H1 (cell line): ENCODE measurements around the gene RELL2. TPM values are rescaled to one million over a fixed set of nuclear protein-coding genes. Genes with fewer than 3 reads are reported as not detected.
A peak's percentile ranks its signal among the peaks of the same experiment; 100 is the strongest.

Experiments used
- CTCF ChIA-PET: fragments of 300-600 bp; sonication (Branson Sonifier 250); formaldehyde crosslinking; loops from one replicate; lab custom pipeline; 2021; ENCODE audit not compliant: partially characterized antibody; lab: Charles Lee
- POLR2A ChIA-PET: fragments of 300-600 bp; sonication (Branson Sonifier 250); formaldehyde crosslinking; loops from one replicate; lab custom pipeline; 2021; ENCODE audit warnings: inconsistent platforms; ENCODE audit not compliant: partially characterized antibody; lab: Charles Lee
- DNase-seq, 2 experiments: peaks; one replicate each; pipeline versions ENCODE4 v3.0.0 to v3.0.0-alpha.2; 2010 to 2022; ENCODE audit warnings: low spot score in 2 of 2, low read depth in 1 of 2, mixed read lengths in 1 of 2
- FAIRE-seq: peaks from 2 replicates; lab custom pipeline; 2011; peaks lifted over from hg19 to GRCh38; lab: Jason Lieb, UNC
- H2AFZ ChIP-seq: 2 replicates; pipeline ENCODE4 v1.8.1; 2012; ENCODE audit warnings: low read length, inconsistent platforms
- H2AK5ac ChIP-seq: 2 replicates; pipeline ENCODE4 v1.6.1; 2013; ENCODE audit warnings: low read depth, low read length
- H2BK120ac ChIP-seq: replicated peaks from 2 replicates; pipeline ENCODE3; 2013; ENCODE audit warnings: low read depth, low read length, inconsistent platforms
- H2BK12ac ChIP-seq: 2 replicates; pipeline ENCODE4 v1.6.1; 2013; ENCODE audit warnings: low read depth, low read length
- H2BK15ac ChIP-seq: 2 replicates; pipeline ENCODE4 v1.6.1; 2013; ENCODE audit warnings: low read length
- H2BK20ac ChIP-seq: 2 replicates; pipeline ENCODE4 v1.6.1; 2013; ENCODE audit warnings: low read length
- H2BK5ac ChIP-seq: 2 replicates; pipeline ENCODE4 v1.6.1; 2013; ENCODE audit warnings: low read depth, low read length
- H3K14ac ChIP-seq: 2 replicates; pipeline ENCODE4 v1.6.1; 2013; ENCODE audit warnings: inconsistent platforms; ENCODE audit not compliant: insufficient read length
- H3K18ac ChIP-seq: 2 replicates; pipeline ENCODE4 v1.6.1; 2013; ENCODE audit warnings: low read length; ENCODE audit errors: extremely low read depth
- H3K23ac ChIP-seq: 2 replicates; pipeline ENCODE4 v1.6.1; 2013; ENCODE audit warnings: inconsistent platforms; ENCODE audit not compliant: insufficient read length
- H3K23me2 ChIP-seq: 2 replicates; pipeline ENCODE4 v1.6.1; 2013; ENCODE audit warnings: low read depth, low read length
- H3K27ac ChIP-seq: 2 replicates; pipeline ENCODE4 v1.6.1; 2011; ENCODE audit warnings: low read depth, low read length, inconsistent platforms
- H3K27me3 ChIP-seq, 4 experiments: replicated peaks in 1 of 4; 1 replicate in 1 of 4; 2 replicates in 3 of 4; pipeline versions ENCODE4 v1.6.1 to v1.8.1; 2011 to 2013; ENCODE audit warnings: low read length in 3 of 4, mild to moderate bottlenecking in 3 of 4, inconsistent platforms in 2 of 4, mixed read lengths in 2 of 4, moderate library complexity in 1 of 4; ENCODE audit not compliant: control insufficient read depth in 3 of 4, insufficient read depth in 3 of 4; ENCODE audit errors: extremely low read depth in 1 of 4
- H3K36me3 ChIP-seq, 4 experiments: 2 replicates each; pipeline versions ENCODE4 v1.6.1 to v1.8.1; 2011 to 2013; ENCODE audit warnings: mild to moderate bottlenecking in 4 of 4, low read length in 3 of 4, moderate library complexity in 2 of 4, control low read depth in 1 of 4, inconsistent platforms in 1 of 4; ENCODE audit not compliant: insufficient read depth in 4 of 4, control insufficient read depth in 2 of 4
- H3K4ac ChIP-seq: replicated peaks from 2 replicates; pipeline ENCODE3; 2013; ENCODE audit warnings: low read length, low read depth, mixed read lengths, inconsistent platforms; ENCODE audit not compliant: insufficient read length
- H3K4me1 ChIP-seq, 4 experiments: replicated peaks in 1 of 4; 1 replicate in 1 of 4; 2 replicates in 3 of 4; pipeline versions ENCODE4 v1.6.1 to v1.8.1; 2011 to 2013; ENCODE audit warnings: low read length in 3 of 4, inconsistent platforms in 2 of 4, mixed read lengths in 1 of 4; ENCODE audit not compliant: insufficient read depth in 4 of 4, control insufficient read depth in 3 of 4
- H3K4me2 ChIP-seq, 2 experiments: 2 replicates each; pipeline versions ENCODE4 v1.6.1 to v1.8.1; 2011 to 2013; ENCODE audit warnings: low read depth in 2 of 2, low read length in 2 of 2, control low read depth in 1 of 2, inconsistent platforms in 1 of 2, mild to moderate bottlenecking in 1 of 2; ENCODE audit not compliant: insufficient read depth in 1 of 2
- H3K4me3 ChIP-seq, 4 experiments: fragments of 200-600, 300-600 bp in 1 of 4; sonication (generic), shearing (Covaris generic), sonication (Bioruptor Twin) in 1 of 4; 2 replicates each; pipeline versions ENCODE4 v1.5.1 to v1.8.1; 2011 to 2016; ENCODE audit warnings: low read length in 4 of 4, low read depth in 3 of 4, control low read depth in 2 of 4, inconsistent platforms in 2 of 4, mild to moderate bottlenecking in 2 of 4, mixed read lengths in 1 of 4, moderate library complexity in 1 of 4; ENCODE audit not compliant: insufficient read depth in 2 of 4; ENCODE audit errors: extremely low read depth in 1 of 4
- H3K56ac ChIP-seq: replicated peaks from 2 replicates; pipeline ENCODE3; 2013; ENCODE audit warnings: low read depth, mild to moderate bottlenecking, mixed read lengths, low read length, inconsistent platforms; ENCODE audit not compliant: insufficient read length
- H3K79me1 ChIP-seq: 2 replicates; pipeline ENCODE4 v1.6.1; 2013; ENCODE audit warnings: low read depth, low read length, control low read depth
- H3K79me2 ChIP-seq, 2 experiments: 2 replicates each; pipeline versions ENCODE4 v1.6.1 to v1.8.1; 2012 to 2013; ENCODE audit warnings: low read length in 2 of 2, mild to moderate bottlenecking in 2 of 2, inconsistent platforms in 1 of 2; ENCODE audit not compliant: insufficient read depth in 2 of 2, control insufficient read depth in 1 of 2
- H3K9ac ChIP-seq, 4 experiments: replicated peaks in 1 of 4; 1 replicate in 1 of 4; 2 replicates in 3 of 4; pipeline versions ENCODE4 v1.6.1 to v1.8.1; 2011 to 2013; ENCODE audit warnings: low read depth in 3 of 4, low read length in 3 of 4, control low read depth in 2 of 4, mild to moderate bottlenecking in 2 of 4, moderate library complexity in 2 of 4, inconsistent platforms in 1 of 4; ENCODE audit errors: extremely low read depth in 1 of 4
- H3K9me3 ChIP-seq, 2 experiments: 2 replicates each; pipeline versions ENCODE4 v1.6.1 to v1.8.1; 2012 to 2013; ENCODE audit warnings: mild to moderate bottlenecking in 2 of 2, moderate library complexity in 2 of 2, control low read depth in 1 of 2, inconsistent platforms in 1 of 2, low read depth in 1 of 2, low read length in 1 of 2, mixed read lengths in 1 of 2; ENCODE audit not compliant: insufficient read depth in 2 of 2
- H4K20me1 ChIP-seq, 2 experiments: replicated peaks in 1 of 2; 2 replicates each; pipeline versions ENCODE3 to v1.8.1; 2011 to 2013; ENCODE audit warnings: inconsistent platforms in 2 of 2, low read length in 2 of 2, mild to moderate bottlenecking in 1 of 2; ENCODE audit not compliant: insufficient read depth in 2 of 2, control insufficient read depth in 1 of 2
- H4K5ac ChIP-seq: 2 replicates; pipeline ENCODE4 v1.6.1; 2013; ENCODE audit warnings: low read length, low read depth, mixed read lengths, inconsistent platforms; ENCODE audit not compliant: insufficient read length
- H4K8ac ChIP-seq: 2 replicates; pipeline ENCODE4 v1.8.0; 2013; ENCODE audit warnings: mild to moderate bottlenecking, moderate library complexity, low read length, inconsistent platforms; ENCODE audit not compliant: insufficient read depth; ENCODE audit errors: extremely low read depth
- H4K91ac ChIP-seq: replicated peaks from 2 replicates; pipeline ENCODE3; 2013; ENCODE audit warnings: low read length, mixed read lengths, inconsistent platforms; ENCODE audit not compliant: insufficient read length
- BRCA1 ChIP-seq: IDR thresholded peaks from 2 replicates; pipeline ENCODE4 v1.6.1; 2012; ENCODE audit warnings: low read depth, low read length, improper control_type of control experiment
- CREB1 ChIP-seq: IDR thresholded peaks from 2 replicates; pipeline ENCODE4 v1.6.1; 2012; ENCODE audit warnings: inconsistent platforms
- E2F6 ChIP-seq: IDR thresholded peaks from 2 replicates; pipeline ENCODE4 v1.6.1; 2012; ENCODE audit warnings: inconsistent platforms
- EP300 ChIP-seq, 2 experiments: IDR thresholded peaks; 1 replicate in 1 of 2; 2 replicates in 1 of 2; pipeline ENCODE4 v1.6.1; 2011 to 2012; ENCODE audit warnings: low read depth in 2 of 2, low read length in 2 of 2, mild to moderate bottlenecking in 2 of 2, borderline replicate concordance in 1 of 2, inconsistent platforms in 1 of 2, moderate library complexity in 1 of 2
- KDM1A ChIP-seq: fragments of 200-600, 300-600 bp; sonication (generic); IDR thresholded peaks from 2 replicates; pipeline ENCODE4 v1.7.1; 2016; ENCODE audit warnings: mild to moderate bottlenecking, low read length, borderline replicate concordance
- KDM4A ChIP-seq: IDR thresholded peaks from one replicate; pipeline ENCODE4 v1.7.1; 2012; ENCODE audit warnings: low read depth, mild to moderate bottlenecking, moderate library complexity, low read length, inconsistent platforms; ENCODE audit not compliant: severe bottlenecking
- POLR2A ChIP-seq, 2 experiments: IDR thresholded peaks; 1 replicate in 1 of 2; 2 replicates in 1 of 2; pipeline ENCODE4 v1.6.1; 2011; ENCODE audit warnings: low read depth in 2 of 2, low read length in 2 of 2, mild to moderate bottlenecking in 2 of 2; ENCODE audit errors: control extremely low read depth in 1 of 2
- RFX5 ChIP-seq: IDR thresholded peaks from 2 replicates; pipeline ENCODE4 v1.6.1; 2011; ENCODE audit warnings: low read depth, low read length, improper control_type of control experiment, borderline replicate concordance
- SIX5 ChIP-seq: IDR thresholded peaks from 2 replicates; pipeline ENCODE4 v1.6.1; 2011; ENCODE audit warnings: mild to moderate bottlenecking, low read depth, low read length
- TBP ChIP-seq: IDR thresholded peaks from 2 replicates; pipeline ENCODE4 v1.6.1; 2011; ENCODE audit warnings: low read depth, low read length, improper control_type of control experiment
- WGBS, 2 experiments: shearing (Covaris generic) in 1 of 2; methylation state at CpG; one replicate each; pipeline versions ENCODE4 v1.1.6 to v1.1.7; 2013 to 2015; ENCODE audit warnings: low lambda C conversion rate in 2 of 2, mixed read lengths in 2 of 2, inconsistent platforms in 1 of 2, low coverage in 1 of 2, missing lambda C conversion rate in 1 of 2; ENCODE audit not compliant: insufficient replicate concordance in 2 of 2, insufficient coverage in 1 of 2, insufficient read length in 1 of 2; ENCODE audit errors: extremely low coverage in 1 of 2, missing lambda C conversion rate in 1 of 2; 5-methylcytosine and 5-hydroxymethylcytosine counted together
- polyA plus RNA-seq, 7 experiments: library from polyadenylated mRNA; depleted of rRNA in 3 of 7; stranded (reverse) in 5 of 7; unstranded in 2 of 7; fragments of >200 nt in 5 of 7; fragments of 200-250 nt in 2 of 7; gene quantifications; 1 replicate in 5 of 7; 2 replicates in 1 of 7; 4 replicates in 1 of 7; pipeline versions ENCODE4 v1.2.1 to v1.2.3, GENCODE V29; 2011 to 2013; ENCODE audit warnings: missing spikeins in 2 of 7, mixed read lengths in 2 of 7
- total RNA-seq: library from RNA; stranded (reverse); fragmentation: NEBNext Ultra II Directional; extraction: Animal tissue kit (Norgen Biotek cat#: 25700); gene quantifications from 2 replicates; pipeline ENCODE4 v1.2.1, GENCODE V29; 2021
- TF ChIP-seq, protein P1 (sequence below): IDR thresholded peaks from 2 replicates; pipeline ENCODE4 v1.6.1; 2011; ENCODE audit warnings: low read depth, mild to moderate bottlenecking, low read length; ENCODE audit not compliant: insufficient read depth

Gene RELL2
- total and polyA plus RNA-seq, 2 of the 8 experiments (the other 6 are each of a cell fraction or from before 2014, with no cell fraction given), result 18.6 to 23.7 TPM

- Histone ChIP-seq H4K91ac (no peak overlapping the region), H4K8ac (peak overlapping the region; percentile 81; the same call in 1 of the 2 replicates), H4K20me1 (peaks cover 4 to 15% of the 10 kb centered on the region in 2 experiments), H2BK20ac (no peak overlapping the region), H3K18ac (peak overlapping the region; percentile 75), H3K9ac (peak overlapping the region; percentile 40 to 66 (median 59); a peak in 6 of 7 replicates), H3K4me1 (peaks cover 0 to 5% (median 3%) of the 10 kb centered on the region in 4 experiments; a peak in 5 of 7 replicates), H4K5ac (no peak overlapping the region), H2AK5ac (no peak overlapping the region), H2AFZ (peak overlapping the region; percentile 46; the same call in 1 of the 2 replicates), H3K4me3 (peak overlapping the region; percentile 84 to 99 (median 98)), H3K9me3 (no peaks in the 10 kb centered on the region), H3K27me3 (peaks cover 0 to 4% (median 0%) of the 10 kb centered on the region in 4 experiments; a peak in 1 of 7 replicates), H3K27ac (no peak overlapping the region), H3K14ac (no peak overlapping the region), H3K4me2 (peak overlapping the region; percentile 90 to 97), H2BK15ac (no peak overlapping the region), H3K4ac (no peak overlapping the region), H3K36me3 (peaks cover 0 to 20% (median 2%) of the 10 kb centered on the region in 4 experiments; a peak in 3 of 8 replicates), H3K23ac (no peak overlapping the region), H3K79me2 (peaks cover 10 to 37% of the 10 kb centered on the region in 2 experiments), H2BK120ac (no peak overlapping the region), H3K23me2 (peaks cover 14% of the 10 kb centered on the region), H2BK5ac (no peak overlapping the region), H3K56ac (no peak overlapping the region), H2BK12ac (peak overlapping the region; percentile 17; the same call in 1 of the 2 replicates), H3K79me1 (peaks cover 12% of the 10 kb centered on the region)
- DNase-seq (no peak), FAIRE-seq (no peak)
- ChIA-PET CTCF (interaction anchor here (0.6 to 10.3 kb wide), 20 partner anchors 8 to 348 kb away, joined by 3 to 117 read pairs (median 4); partner anchors contain the start of genes DIAPH1, FCHSD1 and RNF14), POLR2A (interaction anchor here (0.8 to 6.8 kb wide), 22 partner anchors 10 to 323 kb away, joined by 3 to 96 read pairs (median 4); partner anchors contain the start of genes ARAP3, DIAPH1 and FCHSD1)
- WGBS, 2 experiments, result 0% methylated on average over 48 of the region's 63 CpGs; no CpG with 5 or more reads in 1 of the 2 experiments
- TF ChIP-seq, protein P1, sequence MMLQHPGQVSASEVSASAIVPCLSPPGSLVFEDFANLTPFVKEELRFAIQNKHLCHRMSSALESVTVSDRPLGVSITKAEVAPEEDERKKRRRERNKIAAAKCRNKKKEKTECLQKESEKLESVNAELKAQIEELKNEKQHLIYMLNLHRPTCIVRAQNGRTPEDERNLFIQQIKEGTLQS, result no peak
- no peak for TF ChIP-seq KDM1A
- TF ChIP-seq TBP, result 0 out of 2 replicates have a peak, but pooled peaks have one; percentile 9
- no peak for TF ChIP-seq POLR2A (IDR thresholded peaks at IDR 0.05; ENCODE audit: control extremely low read depth in 1 of 2, low read depth in 2 of 2, low read length in 2 of 2)
- peak; percentile 20 for TF ChIP-seq KDM4A
- TF ChIP-seq SIX5, result no peak
- TF ChIP-seq EP300 (IDR thresholded peaks at IDR 0.05; ENCODE audit: borderline replicate concordance in 1 of 2, low read depth in 2 of 2, low read length in 2 of 2), result no peak
- TF ChIP-seq E2F6, result 0 out of 2 replicates have a peak, but pooled peaks have one; percentile 23
- no peak for TF ChIP-seq BRCA1
- no peak for TF ChIP-seq CREB1
- no peak for TF ChIP-seq RFX5
These were observed 448 bp downstream of the RELL2 start for GRCh38 chr5:141637123-141637766.
